ENCODE results near the gene ZNF605.

- TF ChIP-seq EP300 (IDR thresholded peaks at IDR 0.05; ENCODE audit: low read depth) (no peak), CTCF (IDR thresholded peaks at IDR 0.05) (no peak), POLR2A (IDR thresholded peaks at IDR 0.05) (no peak)
Measured at GRCh38 chr12:132874175-132874574, 81.9 kb downstream of the ZNF605 start.
